HG03439 (cell line): ENCODE data around the gene TFDP3.

Experiments used
- ATAC-seq: cut with Tn5 transposase; IDR thresholded peaks from one replicate; pipeline ENCODE4 v1.9.1; 2021; ENCODE audit warnings: mild to moderate bottlenecking, moderate library complexity; ENCODE audit not compliant: unreplicated experiment

The TFDP3 gene

GRCh38 chrX:133218329-133218728 is at the start of gene TFDP3:
TFDP3 (minus strand) TSS chrX:133218354; CDS start chrX:133218259, 95 bp downstream.
- ATAC-seq, result no peak

- ATAC-seq, result no peak
These were observed 49.5 kb upstream of the TFDP3 start for GRCh38 chrX:133267621-133268020.

- ATAC-seq, result no peak
These were observed 47.2 kb upstream of the TFDP3 start for GRCh38 chrX:133265331-133265730.

- ATAC-seq, result no peak
These were observed 40.3 kb upstream of the TFDP3 start for GRCh38 chrX:133258481-133258880.

GRCh38 chrX:133254666-133255065 is 36.5 kb upstream of the TFDP3 start:
- ATAC-seq, result no peak

- ATAC-seq, result no peak
These were observed 33.0 kb upstream of the TFDP3 start for GRCh38 chrX:133251204-133251603.

- no peak for ATAC-seq
These were observed 32.3 kb upstream of the TFDP3 start for GRCh38 chrX:133250184-133251100.

GRCh38 chrX:133249266-133250058 is 31.3 kb upstream of the TFDP3 start:
- ATAC-seq, result no peak

GRCh38 chrX:133248177-133248576 is 30.0 kb upstream of the TFDP3 start:
- ATAC-seq, result no peak

- ATAC-seq, result no peak
These were observed 28.8 kb upstream of the TFDP3 start for GRCh38 chrX:133246921-133247320.

GRCh38 chrX:133235830-133236229 is 17.7 kb upstream of the TFDP3 start:
- ATAC-seq, result no peak

GRCh38 chrX:133232331-133232730 is 14.2 kb upstream of the TFDP3 start:
- ATAC-seq, result no peak

GRCh38 chrX:133229361-133229760 is 11.2 kb upstream of the TFDP3 start:
- no peak for ATAC-seq

GRCh38 chrX:133215747-133216146 is 2.4 kb downstream of the TFDP3 start:
- no peak for ATAC-seq

- no peak for ATAC-seq
These were observed 3.1 kb downstream of the TFDP3 start for GRCh38 chrX:133215017-133215416.

- ATAC-seq, result no peak
These were observed 3.9 kb downstream of the TFDP3 start for GRCh38 chrX:133214301-133214700.

- no peak for ATAC-seq
These were observed 5.0 kb downstream of the TFDP3 start for GRCh38 chrX:133213117-133213516.

GRCh38 chrX:133207751-133208150 is 10.4 kb downstream of the TFDP3 start:
- ATAC-seq, result no peak

- ATAC-seq, result no peak
These were observed 26.5 kb downstream of the TFDP3 start for GRCh38 chrX:133191739-133192039.

GRCh38 chrX:133190877-133191738 is 27.0 kb downstream of the TFDP3 start:
- ATAC-seq, result no peak

GRCh38 chrX:133189195-133189594 is 29.0 kb downstream of the TFDP3 start:
- no peak for ATAC-seq
